Liver (tissue), 9 donors: Measurements from ENCODE around the gene MTCH2. TPM values are rescaled to one million over a fixed set of nuclear protein-coding genes. Genes with fewer than 3 reads are reported as not detected.

Source experiments
- DNase-seq: peaks from one replicate; pipeline ENCODE4 v3.0.0-alpha.2; 2017; ENCODE audit warnings: low spot score
- H3K27ac ChIP-seq, 2 donors: one replicate each; pipeline ENCODE4 v1.7.0; 2013; ENCODE audit warnings: inconsistent platforms in 2 of 2, low read length in 2 of 2, control low read depth in 1 of 2, low read depth in 1 of 2, mild to moderate bottlenecking in 1 of 2
- H3K27me3 ChIP-seq, 4 donors: one replicate each; pipeline versions ENCODE4 v1.6.1 to v1.7.0; 2013; ENCODE audit warnings: low read length in 3 of 4, inconsistent platforms in 1 of 4, mild to moderate bottlenecking in 1 of 4, moderate library complexity in 1 of 4; ENCODE audit not compliant: control insufficient read depth in 4 of 4, insufficient read depth in 4 of 4
- H3K36me3 ChIP-seq, 4 donors: one replicate each; pipeline versions ENCODE4 v1.6.1 to v1.7.0; 2013; ENCODE audit warnings: low read length in 3 of 4, mild to moderate bottlenecking in 3 of 4, low read depth in 1 of 4, moderate library complexity in 1 of 4; ENCODE audit not compliant: control insufficient read depth in 4 of 4, insufficient read depth in 3 of 4
- H3K4me1 ChIP-seq, 4 donors: one replicate each; pipeline versions ENCODE4 v1.6.1 to v1.7.0; 2013; ENCODE audit warnings: low read length in 3 of 4, mild to moderate bottlenecking in 3 of 4, moderate library complexity in 1 of 4; ENCODE audit not compliant: control insufficient read depth in 4 of 4, insufficient read depth in 4 of 4
- H3K4me3 ChIP-seq, 3 donors: one replicate each; pipeline versions ENCODE4 v1.6.1 to v1.7.0; 2013; ENCODE audit warnings: low read length in 3 of 3, control low read depth in 1 of 3, low read depth in 1 of 3, mild to moderate bottlenecking in 1 of 3
- H3K9ac ChIP-seq, 2 donors: one replicate each; pipeline ENCODE4 v1.7.0; 2013; ENCODE audit warnings: low read length in 2 of 2, mild to moderate bottlenecking in 2 of 2, moderate library complexity in 2 of 2, control low read depth in 1 of 2, low read depth in 1 of 2
- H3K9me3 ChIP-seq, 4 donors: one replicate each; pipeline versions ENCODE4 v1.6.1 to v1.7.0; 2013; ENCODE audit warnings: low read length in 3 of 4; ENCODE audit not compliant: control insufficient read depth in 4 of 4
- CTCF ChIP-seq: fragments of 150-350 bp; IDR thresholded peaks from 2 replicates; pipeline ENCODE4 v1.5.1; 2017; ENCODE audit warnings: improper control_type of control experiment, low read depth, low read length; ENCODE audit not compliant: missing input control
- EGR1 ChIP-seq, 2 donors: IDR thresholded peaks; 2 replicates each; pipeline ENCODE4 v1.6.1; 2016 to 2018; ENCODE audit warnings: antibody characterized with exemption in 2 of 2, low read depth in 2 of 2
- FOXA1 ChIP-seq: IDR thresholded peaks from 2 replicates; pipeline ENCODE4 v1.6.1; 2016; ENCODE audit warnings: antibody characterized with exemption
- GABPA ChIP-seq, 2 donors: IDR thresholded peaks in 1 of 2; conservative IDR thresholded peaks in 1 of 2; 2 replicates each; pipeline ENCODE4 v1.6.1; 2016; ENCODE audit warnings: antibody characterized with exemption in 2 of 2, mild to moderate bottlenecking in 1 of 2, moderate library complexity in 1 of 2
- HNF4A ChIP-seq, 2 donors: conservative IDR thresholded peaks; 2 replicates each; pipeline ENCODE4 v1.6.1; 2016; ENCODE audit warnings: antibody characterized with exemption in 2 of 2, mild to moderate bottlenecking in 2 of 2
- HNF4G ChIP-seq: IDR thresholded peaks from 2 replicates; pipeline ENCODE4 v1.6.1; 2016; ENCODE audit warnings: antibody characterized with exemption
- JUND ChIP-seq, 2 donors: IDR thresholded peaks; 2 replicates each; pipeline ENCODE4 v1.6.1; 2016; ENCODE audit warnings: antibody characterized with exemption in 2 of 2
- MAX ChIP-seq: IDR thresholded peaks from 2 replicates; pipeline ENCODE4 v1.6.1; 2016; ENCODE audit warnings: antibody characterized with exemption
- NR2F2 ChIP-seq: IDR thresholded peaks from 2 replicates; pipeline ENCODE4 v1.6.1; 2016; ENCODE audit warnings: antibody characterized with exemption
- RAD21 ChIP-seq, 2 donors: IDR thresholded peaks; 2 replicates each; pipeline ENCODE4 v1.6.1; 2016; ENCODE audit warnings: antibody characterized with exemption in 2 of 2, mild to moderate bottlenecking in 2 of 2
- RXRA ChIP-seq, 2 donors: IDR thresholded peaks; 2 replicates each; pipeline ENCODE4 v1.6.1; 2017 to 2018; ENCODE audit warnings: antibody characterized with exemption in 2 of 2, mild to moderate bottlenecking in 1 of 2
- SP1 ChIP-seq: IDR thresholded peaks from 2 replicates; pipeline ENCODE4 v1.6.1; 2018; ENCODE audit warnings: antibody characterized with exemption, mild to moderate bottlenecking
- TAF1 ChIP-seq: conservative IDR thresholded peaks from 2 replicates; pipeline ENCODE4 v1.6.1; 2016; ENCODE audit warnings: antibody characterized with exemption, mild to moderate bottlenecking
- YY1 ChIP-seq: IDR thresholded peaks from 2 replicates; pipeline ENCODE4 v1.6.1; 2016; ENCODE audit warnings: antibody characterized with exemption, mild to moderate bottlenecking
- ZBTB33 ChIP-seq: IDR thresholded peaks from 2 replicates; pipeline ENCODE4 v1.6.1; 2016; ENCODE audit warnings: antibody characterized with exemption
- WGBS: extraction: QIAGEN DNeasy Blood & Tissue Kit; methylation state at CpG from one replicate; pipeline ENCODE4 v1.1.7; 2013; 5-methylcytosine and 5-hydroxymethylcytosine counted together
- polyA plus RNA-seq, 2 donors: library from polyadenylated mRNA; stranded (reverse) in 1 of 2; unstranded in 1 of 2; fragments of 200-250 nt in 1 of 2; fragments of >200 nt in 1 of 2; fragmentation: Nextera tagmentation in 1 of 2; extraction: Ambion mirVana in 1 of 2; gene quantifications; one replicate each; pipeline versions ENCODE4 v1.2.1 to v1.2.3, GENCODE V29; 2013 to 2015
- total RNA-seq, 2 donors: library from RNA; depleted of rRNA; stranded (reverse); fragments of >200 nt; gene quantifications; one replicate each; pipeline ENCODE4 v1.2.3, GENCODE V29; 2014
- donor health status: healthy.
- donor health status: healthy.
- donor health status: healthy.
- donor health status: healthy.
- donor health status: healthy.

MTCH2 gene
- total and polyA plus RNA-seq, 4 donors = 62.5 to 304 (median 126) TPM

GRCh38 chr11:47589977-47590861, 52.1 kb downstream of the MTCH2 start:
- no peak for DNase-seq
- peaks cover 0 to 7% (median 2%) of the 10 kb centered on the region in 4 donors for H3K27me3 ChIP-seq
- no peak overlapping the region for H3K27ac ChIP-seq

GRCh38 chr11:47589584-47589976, 52.8 kb downstream of the MTCH2 start:
- no peak for DNase-seq
- Histone ChIP-seq H3K9me3 (peaks cover 0 to 7% (median 1%) of the 10 kb centered on the region in 4 donors), H3K4me1 (peaks cover 0 to 6% (median 2%) of the 10 kb centered on the region in 4 donors), H3K9ac (no peak overlapping the region), H3K27me3 (peaks cover 0 to 7% (median 2%) of the 10 kb centered on the region in 4 donors), H3K36me3 (peaks cover 1 to 5% (median 3%) of the 10 kb centered on the region in 4 donors), H3K4me3 (peak overlapping the region in 1 of 3 donors; percentile 1), H3K27ac (no peak overlapping the region)
- 49% methylated on average over 51 of the region's 51 CpGs for WGBS
- TF ChIP-seq ZBTB33 = no peak
- no peak for TF ChIP-seq EGR1 (IDR thresholded peaks at IDR 0.05; ENCODE audit: low read depth in 2 of 2)
- TF ChIP-seq NR2F2 = no peak
- TF ChIP-seq CTCF = no peak
- no peak for TF ChIP-seq RAD21 (IDR thresholded peaks at IDR 0.05)
- TF ChIP-seq MAX = no peak
- no peak for TF ChIP-seq YY1
- TF ChIP-seq GABPA (IDR thresholded peaks at IDR 0.05 in 1 of 2, conservative IDR thresholded peaks at IDR 0.05 in 1 of 2) = no peak
- TF ChIP-seq HNF4G = no peak
- TF ChIP-seq HNF4A (conservative IDR thresholded peaks at IDR 0.05) = no peak
- no peak for TF ChIP-seq TAF1

More at GRCh38 chr11:47589977-47590861, 52.1 kb downstream of the MTCH2 start:
- no peak overlapping the region for H3K9ac ChIP-seq
- H3K4me3 ChIP-seq = peak overlapping the region in 1 of 3 donors; percentile 1
- peaks cover 0 to 6% (median 2%) of the 10 kb centered on the region in 4 donors for H3K4me1 ChIP-seq
- WGBS = 45% methylated on average over 122 of the region's 122 CpGs
- peaks cover 0 to 1% (median under 1%) of the 10 kb centered on the region in 4 donors for H3K36me3 ChIP-seq
- TF ChIP-seq GABPA (IDR thresholded peaks at IDR 0.05 in 1 of 2, conservative IDR thresholded peaks at IDR 0.05 in 1 of 2) (no peak), SP1 (no peak), EGR1 (IDR thresholded peaks at IDR 0.05; ENCODE audit: low read depth in 2 of 2) (no peak), MAX (no peak), RXRA (IDR thresholded peaks at IDR 0.05) (no peak), RAD21 (IDR thresholded peaks at IDR 0.05) (no peak), JUND (IDR thresholded peaks at IDR 0.05) (no peak), NR2F2 (no peak), HNF4A (conservative IDR thresholded peaks at IDR 0.05) (no peak), FOXA1 (no peak)
- peaks cover 0 to 7% (median 1%) of the 10 kb centered on the region in 4 donors for H3K9me3 ChIP-seq
